HL-60 (cell line): ENCODE data around the gene MRPS14.

Experiments used
- DNase-seq, 2 experiments: peaks; one replicate each; pipeline ENCODE4 v3.0.0-alpha.2; 2010 to 2020; ENCODE audit warnings: low read depth in 1 of 2, low spot score in 1 of 2
- H3K27ac ChIP-seq: fragments of 250-450 bp; sonication (Bioruptor Pico); replicated peaks from 2 replicates; pipeline ENCODE4 v1.5.1; 2020; ENCODE audit warnings: mild to moderate bottlenecking, moderate library complexity
- H3K27me3 ChIP-seq: fragments of 250-450 bp; sonication (Bioruptor Pico); 2 replicates; pipeline ENCODE4 v1.5.1; 2021; ENCODE audit warnings: mild to moderate bottlenecking, moderate library complexity; ENCODE audit not compliant: insufficient read depth, poor library complexity, severe bottlenecking
- H3K4me3 ChIP-seq: replicated peaks from 2 replicates; pipeline ENCODE4 v1.5.1; 2011; ENCODE audit warnings: mild to moderate bottlenecking, control low read depth, low read length; ENCODE audit not compliant: insufficient read depth
- GABPA ChIP-seq: IDR thresholded peaks from 2 replicates; pipeline ENCODE4 v1.6.1; 2012; ENCODE audit warnings: low read depth
- POLR2AphosphoS5 ChIP-seq: IDR thresholded peaks from 2 replicates; pipeline ENCODE4 v1.6.1; 2012; ENCODE audit warnings: low read depth
- REST ChIP-seq: IDR thresholded peaks from 2 replicates; pipeline ENCODE4 v1.6.1; 2012; ENCODE audit warnings: low read depth; ENCODE audit not compliant: insufficient replicate concordance
- SPI1 ChIP-seq: IDR thresholded peaks from 2 replicates; pipeline ENCODE4 v1.6.1; 2012; ENCODE audit warnings: low read depth, mild to moderate bottlenecking, borderline replicate concordance
- TF ChIP-seq, protein P1 (sequence below): IDR thresholded peaks from one replicate; pipeline ENCODE4 v1.5.1; 2011; ENCODE audit warnings: low read length, control low read depth, inconsistent platforms; ENCODE audit not compliant: insufficient read depth

MRPS14 gene

GRCh38 chr1:175054736-175055135 is 31.5 kb upstream of the MRPS14 start:
- Histone ChIP-seq H3K27me3 (no peaks in the 10 kb centered on the region), H3K4me3 (no peak overlapping the region), H3K27ac (no peak overlapping the region)
- DNase-seq: no peak
- TF ChIP-seq SPI1: no peak
- no peak for TF ChIP-seq REST
- TF ChIP-seq, protein P1, sequence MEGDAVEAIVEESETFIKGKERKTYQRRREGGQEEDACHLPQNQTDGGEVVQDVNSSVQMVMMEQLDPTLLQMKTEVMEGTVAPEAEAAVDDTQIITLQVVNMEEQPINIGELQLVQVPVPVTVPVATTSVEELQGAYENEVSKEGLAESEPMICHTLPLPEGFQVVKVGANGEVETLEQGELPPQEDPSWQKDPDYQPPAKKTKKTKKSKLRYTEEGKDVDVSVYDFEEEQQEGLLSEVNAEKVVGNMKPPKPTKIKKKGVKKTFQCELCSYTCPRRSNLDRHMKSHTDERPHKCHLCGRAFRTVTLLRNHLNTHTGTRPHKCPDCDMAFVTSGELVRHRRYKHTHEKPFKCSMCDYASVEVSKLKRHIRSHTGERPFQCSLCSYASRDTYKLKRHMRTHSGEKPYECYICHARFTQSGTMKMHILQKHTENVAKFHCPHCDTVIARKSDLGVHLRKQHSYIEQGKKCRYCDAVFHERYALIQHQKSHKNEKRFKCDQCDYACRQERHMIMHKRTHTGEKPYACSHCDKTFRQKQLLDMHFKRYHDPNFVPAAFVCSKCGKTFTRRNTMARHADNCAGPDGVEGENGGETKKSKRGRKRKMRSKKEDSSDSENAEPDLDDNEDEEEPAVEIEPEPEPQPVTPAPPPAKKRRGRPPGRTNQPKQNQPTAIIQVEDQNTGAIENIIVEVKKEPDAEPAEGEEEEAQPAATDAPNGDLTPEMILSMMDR: no peak
- TF ChIP-seq GABPA: no peak
- no peak for TF ChIP-seq POLR2AphosphoS5

DNA sequence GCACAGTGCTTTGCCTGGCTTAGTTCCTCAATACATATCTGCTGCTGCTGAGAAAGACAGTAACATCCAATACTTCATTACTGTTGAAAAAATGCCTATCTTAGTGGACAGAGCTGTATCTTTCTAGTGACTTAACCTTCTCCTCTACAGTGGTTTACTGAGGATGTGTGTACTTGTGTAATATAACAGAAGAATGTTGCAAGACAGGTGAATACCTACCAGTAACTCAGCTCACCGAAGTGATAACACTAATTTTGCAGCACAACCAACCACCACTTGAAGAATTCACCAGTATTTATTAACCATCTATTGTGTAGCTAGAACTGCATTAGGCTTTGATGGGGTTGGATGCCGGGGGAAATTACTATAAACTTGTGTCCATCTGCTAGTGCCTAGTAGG is 27.8 kb upstream of the MRPS14 start:
- no peak overlapping the region for H3K4me3 ChIP-seq
- H3K27ac ChIP-seq: no peak overlapping the region
- no peaks in the 10 kb centered on the region for H3K27me3 ChIP-seq
- TF ChIP-seq, protein P1: no peak
- TF ChIP-seq GABPA (no peak), POLR2AphosphoS5 (no peak), REST (no peak), SPI1 (no peak)
- DNase-seq: no peak

DNA sequence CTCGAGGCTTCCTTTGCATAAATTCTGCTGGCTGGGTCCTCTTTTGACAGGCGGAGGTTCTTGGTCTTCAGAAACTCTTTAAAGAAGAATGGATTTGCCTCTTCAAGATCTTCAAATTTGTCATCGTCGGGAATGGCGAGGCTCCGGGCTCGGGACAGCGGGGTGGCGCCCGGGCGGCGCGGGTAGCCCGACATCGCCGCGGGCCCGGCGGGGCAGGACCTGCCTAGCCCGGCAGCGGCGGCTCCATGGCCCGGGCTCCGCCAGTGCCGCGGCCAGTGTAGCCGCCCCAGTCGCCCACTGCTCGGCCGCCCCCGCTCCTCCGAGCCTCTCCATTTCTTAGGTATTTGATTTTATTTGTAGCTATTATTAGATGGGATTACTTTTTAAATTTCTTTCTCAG is 22.3 kb upstream of the MRPS14 start:
- no peak overlapping the region for H3K4me3 ChIP-seq
- TF ChIP-seq SPI1 (no peak), POLR2AphosphoS5 (no peak), REST (no peak), GABPA (no peak)
- TF ChIP-seq, protein P1: no peak
- no peak overlapping the region for H3K27ac ChIP-seq
- no peak for DNase-seq
- H3K27me3 ChIP-seq: no peaks in the 10 kb centered on the region
